NCI-H128 (cell line): ENCODE data around the gene CHN1.

Experiments
- DNase-seq: peaks from one replicate; lab custom pipeline; 2025; ENCODE audit not compliant: unreplicated experiment; lab: John Stamatoyannopoulos, UW

The CHN1 gene

GRCh38 chr2:174877751-174878150, 127.4 kb downstream of the CHN1 start:
- no peak for DNase-seq

GRCh38 chr2:174877301-174877700, 127.9 kb downstream of the CHN1 start:
- no peak for DNase-seq

GRCh38 chr2:174874085-174874484, 131.1 kb downstream of the CHN1 start:
- DNase-seq = no peak

- no peak for DNase-seq
Observed at GRCh38 chr2:174873471-174873870, 131.7 kb downstream of the CHN1 start.

GRCh38 chr2:174870787-174871186, 134.4 kb downstream of the CHN1 start:
- DNase-seq = no peak

GRCh38 chr2:174868878-174869277, 136.3 kb downstream of the CHN1 start:
- no peak for DNase-seq

GRCh38 chr2:174866421-174866820, 138.8 kb downstream of the CHN1 start:
- no peak for DNase-seq

- no peak for DNase-seq
Observed at GRCh38 chr2:174863183-174863582, 142.0 kb downstream of the CHN1 start.

GRCh38 chr2:174859563-174860169, 145.5 kb downstream of the CHN1 start:
- DNase-seq = no peak

GRCh38 chr2:174858745-174859144, 146.4 kb downstream of the CHN1 start:
- DNase-seq = no peak

GRCh38 chr2:174856447-174856846, 148.7 kb downstream of the CHN1 start:
- DNase-seq = no peak

- no peak for DNase-seq
Observed at GRCh38 chr2:174846941-174847938, 157.9 kb downstream of the CHN1 start.

GRCh38 chr2:174846218-174846617, 159.0 kb downstream of the CHN1 start:
- DNase-seq = no peak

GRCh38 chr2:174844295-174844708, 160.9 kb downstream of the CHN1 start:
- DNase-seq = no peak

- DNase-seq = no peak
Observed at GRCh38 chr2:174842496-174842895, 162.7 kb downstream of the CHN1 start.

- DNase-seq = no peak
Observed at GRCh38 chr2:174841936-174842335, 163.2 kb downstream of the CHN1 start.

- no peak for DNase-seq
Observed at GRCh38 chr2:174841350-174841749, 163.8 kb downstream of the CHN1 start.

- DNase-seq = no peak
Observed at GRCh38 chr2:174840436-174840835, 164.7 kb downstream of the CHN1 start.

GRCh38 chr2:174839662-174840061, 165.5 kb downstream of the CHN1 start:
- no peak for DNase-seq

- DNase-seq = no peak
Observed at GRCh38 chr2:174836995-174837390, 168.2 kb downstream of the CHN1 start.

GRCh38 chr2:174836377-174836994, 168.7 kb downstream of the CHN1 start:
- DNase-seq = no peak

GRCh38 chr2:174835797-174836255, 169.4 kb downstream of the CHN1 start:
- no peak for DNase-seq
